Spinal cord (tissue), 10 donors: ENCODE measurements around the gene FUOM. TPM values are rescaled to one million over a fixed set of nuclear protein-coding genes. Genes with fewer than 3 reads are reported as not detected.
"Not testable (repeated sequence)": the region's sequence is repeated elsewhere in the genome, so short reads cannot be mapped to it uniquely, and the experiment has no call there.

ENCODE experiments used
- DNase-seq, 6 donors: peaks; one replicate each; pipeline versions ENCODE4 v3.0.0 to v3.0.0-alpha.2; 2013 to 2015; ENCODE audit warnings: low spot score in 6 of 6, low read depth in 4 of 6
- H3K27ac ChIP-seq: one replicate; pipeline ENCODE4 v1.5.1; 2013; ENCODE audit warnings: low read depth, low read length, control low read depth
- H3K27me3 ChIP-seq: one replicate; pipeline ENCODE4 v1.6.1; 2013; ENCODE audit warnings: low read length; ENCODE audit not compliant: control insufficient read depth, insufficient read depth
- H3K36me3 ChIP-seq: one replicate; pipeline ENCODE4 v1.6.1; 2013; ENCODE audit warnings: low read length; ENCODE audit not compliant: control insufficient read depth, insufficient read depth
- H3K4me1 ChIP-seq: one replicate; pipeline ENCODE4 v1.6.1; 2013; ENCODE audit warnings: low read length; ENCODE audit not compliant: control insufficient read depth, insufficient read depth
- H3K4me3 ChIP-seq: one replicate; pipeline ENCODE4 v1.5.1; 2013; ENCODE audit warnings: low read depth, low read length, control low read depth
- H3K9me3 ChIP-seq: one replicate; pipeline ENCODE4 v1.6.1; 2013; ENCODE audit warnings: low read length; ENCODE audit not compliant: control insufficient read depth, insufficient read depth
- WGBS: methylation state at CpG from one replicate; pipeline ENCODE4 v1.1.5; 2013; ENCODE audit warnings: missing lambda C conversion rate; ENCODE audit not compliant: insufficient coverage; 5-methylcytosine and 5-hydroxymethylcytosine counted together
- polyA plus RNA-seq, 2 donors: library from polyadenylated mRNA; unstranded; fragments of 120-200 nt; gene quantifications; one replicate each; pipeline ENCODE4 v1.2.1, GENCODE V29; 2013; ENCODE audit not compliant: insufficient read length in 2 of 2
- total RNA-seq, 2 donors: library from RNA; depleted of rRNA in 1 of 2; stranded (reverse); fragments of 120-200 nt in 1 of 2; fragments of >200 nt in 1 of 2; gene quantifications; one replicate each; pipeline versions ENCODE4 v1.2.3 to v1.2.4, GENCODE V29; 2013 to 2014
- donor health status: healthy.

FUOM gene
- total and polyA plus RNA-seq, 4 donors, result 3.4 to 22.6 (median 7.9) TPM

DNA sequence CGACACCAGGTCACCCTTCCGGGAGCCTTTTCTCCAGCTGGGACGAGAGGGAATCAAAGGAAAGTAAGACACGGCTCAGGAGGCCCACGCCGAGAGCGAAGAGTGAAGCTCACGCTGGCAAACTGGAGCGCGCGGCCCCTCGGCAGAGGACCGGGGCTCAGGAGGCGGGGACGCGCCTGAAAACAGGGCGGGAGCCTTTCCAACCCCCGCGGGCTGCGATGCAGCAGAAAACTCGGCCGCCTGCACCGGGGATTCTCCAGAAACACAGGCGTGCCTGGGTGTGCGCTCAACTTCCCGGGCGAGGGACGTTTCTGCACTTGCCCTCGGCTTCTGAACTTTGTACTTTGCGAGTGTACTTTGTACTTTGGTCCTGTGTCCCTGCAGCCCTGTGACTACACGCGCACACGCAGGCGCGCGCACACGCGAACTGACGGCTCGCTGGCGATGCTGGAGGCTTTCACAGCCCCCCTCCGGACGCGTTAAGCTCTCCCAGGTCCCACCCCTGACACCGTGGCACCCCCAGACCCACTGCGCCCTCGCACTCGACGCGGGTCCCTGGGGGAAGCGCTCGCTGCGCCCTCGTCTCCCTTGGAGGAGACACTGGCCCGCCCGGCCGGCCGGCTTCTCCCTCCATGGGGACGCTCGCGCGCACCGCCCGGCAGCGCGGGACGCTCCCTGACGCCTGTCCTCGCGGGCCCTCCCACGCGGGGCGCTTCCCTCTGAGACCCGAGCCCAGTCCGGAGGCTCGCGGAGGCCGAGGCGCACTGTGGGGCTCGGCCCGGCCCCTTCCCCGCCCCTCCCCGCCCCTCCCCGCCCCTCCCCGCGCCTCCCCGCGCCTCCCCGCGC lies 20.7 kb upstream of the FUOM start:
- WGBS, result under 1% methylated on average over 70 of the region's 90 CpGs
- Histone ChIP-seq H3K27ac (peak overlapping the region; percentile 63), H3K27me3 (no peaks in the 10 kb centered on the region)

DNA sequence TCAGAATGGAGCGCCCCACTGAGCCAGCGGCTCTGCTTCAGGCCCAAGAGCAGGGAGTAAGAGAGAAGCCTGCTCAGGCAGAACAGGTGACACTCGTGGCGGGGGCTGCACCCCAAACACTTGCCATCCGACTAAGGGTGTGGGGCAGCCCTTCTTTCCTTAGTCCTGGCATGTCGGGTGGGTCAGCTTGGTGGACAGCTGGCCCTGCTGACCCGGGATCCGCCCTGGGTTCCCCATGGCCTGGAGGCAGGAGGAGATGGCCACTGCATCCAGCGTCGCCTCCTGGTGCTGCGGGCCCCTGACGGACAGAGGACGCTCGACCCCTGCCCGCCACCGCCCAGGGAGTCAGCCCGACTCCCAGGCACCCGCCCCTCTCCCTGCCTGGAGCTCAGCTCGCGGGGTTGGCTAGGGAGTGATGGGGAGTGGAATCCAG lies 20.0 kb upstream of the FUOM start:
- H3K27me3 ChIP-seq, result no peaks in the 10 kb centered on the region
- H3K4me1 ChIP-seq, result peaks cover 53% of the 10 kb centered on the region
- peak overlapping the region; percentile 63 for H3K27ac ChIP-seq
- no peak for DNase-seq
- H3K9me3 ChIP-seq, result no peaks in the 10 kb centered on the region
- H3K36me3 ChIP-seq, result peaks cover 18% of the 10 kb centered on the region
- H3K4me3 ChIP-seq, result peak overlapping the region; percentile 64
- WGBS, result 33% methylated on average over 13 of the region's 20 CpGs

More for the DNA sequence above, 20.7 kb upstream of the FUOM start:
- peaks cover 53% of the 10 kb centered on the region for H3K4me1 ChIP-seq
- H3K9me3 ChIP-seq, result no peaks in the 10 kb centered on the region
- peak in 4 of 6 donors; percentile 26 to 86 (median 62) for DNase-seq
- H3K36me3 ChIP-seq, result peaks cover 18% of the 10 kb centered on the region
- peak overlapping the region; percentile 64 for H3K4me3 ChIP-seq

DNA sequence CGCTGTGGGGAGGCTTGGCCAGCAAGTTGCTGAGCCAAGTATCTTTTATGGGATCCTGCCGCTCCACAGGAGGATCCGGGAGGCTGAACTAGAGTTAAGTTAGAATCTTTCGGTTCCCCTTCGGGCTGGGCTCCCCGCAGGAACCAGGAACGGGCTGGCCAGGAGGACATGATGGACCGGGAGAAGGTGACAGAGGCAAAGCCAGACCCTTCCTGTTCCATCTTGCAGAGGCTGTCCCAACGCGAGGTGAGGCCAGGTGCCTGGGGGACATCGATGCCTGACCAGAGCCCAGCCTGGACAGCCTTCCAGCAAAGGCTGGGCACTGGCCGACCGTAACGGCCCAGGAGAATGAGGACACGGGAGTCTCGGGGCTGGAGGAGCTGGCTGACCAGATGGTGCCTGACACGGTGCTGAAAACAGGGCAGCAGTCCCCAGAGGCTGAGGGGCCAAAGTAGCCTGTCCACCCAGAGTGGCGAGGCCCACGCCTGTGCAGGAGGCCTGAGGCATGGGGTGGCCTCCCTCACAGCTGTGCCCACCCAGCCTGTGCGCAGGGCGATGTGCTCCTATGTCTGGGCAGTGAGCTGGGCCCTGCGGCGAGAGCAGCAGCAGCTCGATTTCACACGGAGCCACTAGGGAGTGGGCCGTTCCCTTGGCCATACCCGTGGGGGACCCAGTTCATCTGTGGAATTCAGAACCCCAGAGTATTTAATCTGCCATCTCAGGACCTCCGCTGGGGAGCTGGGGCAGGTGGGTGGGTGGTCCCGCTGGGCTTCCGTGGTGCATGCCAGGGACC lies 19.4 kb upstream of the FUOM start:
- no peak overlapping the region for H3K4me3 ChIP-seq
- no peak overlapping the region for H3K27ac ChIP-seq

DNA sequence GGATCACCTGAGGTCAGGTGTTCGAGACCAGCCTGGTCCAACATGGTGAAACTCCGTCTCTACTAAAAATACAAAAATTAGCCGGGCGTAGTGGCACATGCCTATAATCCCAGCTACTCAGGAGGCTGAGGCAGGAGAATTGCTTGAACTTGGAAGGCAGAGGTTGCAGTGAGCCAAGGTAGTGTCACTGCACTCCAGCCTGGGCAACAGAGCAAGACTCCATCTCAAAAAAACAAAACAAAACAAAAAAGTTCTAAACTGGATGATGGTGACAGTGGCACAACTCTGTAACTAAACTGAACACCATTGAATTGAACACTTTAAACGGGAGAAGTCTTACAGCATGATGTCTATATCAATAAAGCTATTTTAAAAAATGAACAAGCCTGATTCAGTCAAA lies 18.4 kb upstream of the FUOM start:
- not testable (repeated sequence) for H3K27me3 ChIP-seq, H3K27ac ChIP-seq, H3K4me3 ChIP-seq, H3K9me3 ChIP-seq, DNase-seq
- H3K4me1 ChIP-seq, result peaks cover 60% of the 10 kb centered on the region
- peaks cover 22% of the 10 kb centered on the region for H3K36me3 ChIP-seq
- WGBS, result no CpG with 5 or more reads among the region's 5 CpGs

More for the DNA sequence above, 19.4 kb upstream of the FUOM start:
- WGBS, result 84% methylated on average over 29 of the region's 30 CpGs
- H3K4me1 ChIP-seq, result peaks cover 57% of the 10 kb centered on the region
- no peaks in the 10 kb centered on the region for H3K9me3 ChIP-seq
- DNase-seq, result no peak
- H3K36me3 ChIP-seq, result peaks cover 18% of the 10 kb centered on the region
- no peaks in the 10 kb centered on the region for H3K27me3 ChIP-seq

DNA sequence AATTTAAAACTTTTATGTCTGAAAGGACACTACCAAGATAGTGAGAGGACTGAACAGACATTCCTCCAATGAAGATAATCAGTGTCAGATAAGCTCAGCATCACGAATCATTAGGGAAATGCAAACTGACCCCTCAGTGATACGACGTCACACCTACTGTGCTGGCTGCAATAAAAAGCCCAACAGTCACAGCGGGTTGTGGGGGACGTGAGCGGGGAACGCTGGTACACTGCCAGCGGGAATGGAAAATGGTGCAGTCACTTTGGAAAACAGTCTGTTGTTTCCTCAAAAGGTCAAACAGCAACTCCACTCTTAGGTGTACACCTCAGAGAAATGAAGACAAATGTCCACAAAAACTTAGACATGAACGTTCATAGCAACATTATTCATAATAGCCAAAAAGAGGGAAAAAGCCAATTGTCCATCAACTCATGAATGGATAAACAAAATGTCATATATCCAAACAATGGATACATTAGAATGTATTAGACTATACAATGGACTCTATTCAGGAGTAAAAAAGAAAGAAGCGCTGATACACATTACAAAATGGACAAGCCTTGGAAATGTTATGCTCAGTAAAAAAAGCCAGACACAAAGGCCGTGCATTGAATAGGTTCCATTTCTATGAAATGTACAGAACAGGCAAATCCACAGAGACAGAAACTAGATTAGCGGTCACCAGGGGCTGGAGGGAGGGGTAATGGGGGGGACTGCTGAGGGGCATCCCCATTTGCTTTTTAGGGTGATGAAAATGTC lies 17.7 kb upstream of the FUOM start:
- Histone ChIP-seq H3K27ac (peak overlapping the region; percentile 7), H3K4me3 (no peak overlapping the region)
- 53% methylated on average over 6 of the region's 12 CpGs for WGBS

DNA sequence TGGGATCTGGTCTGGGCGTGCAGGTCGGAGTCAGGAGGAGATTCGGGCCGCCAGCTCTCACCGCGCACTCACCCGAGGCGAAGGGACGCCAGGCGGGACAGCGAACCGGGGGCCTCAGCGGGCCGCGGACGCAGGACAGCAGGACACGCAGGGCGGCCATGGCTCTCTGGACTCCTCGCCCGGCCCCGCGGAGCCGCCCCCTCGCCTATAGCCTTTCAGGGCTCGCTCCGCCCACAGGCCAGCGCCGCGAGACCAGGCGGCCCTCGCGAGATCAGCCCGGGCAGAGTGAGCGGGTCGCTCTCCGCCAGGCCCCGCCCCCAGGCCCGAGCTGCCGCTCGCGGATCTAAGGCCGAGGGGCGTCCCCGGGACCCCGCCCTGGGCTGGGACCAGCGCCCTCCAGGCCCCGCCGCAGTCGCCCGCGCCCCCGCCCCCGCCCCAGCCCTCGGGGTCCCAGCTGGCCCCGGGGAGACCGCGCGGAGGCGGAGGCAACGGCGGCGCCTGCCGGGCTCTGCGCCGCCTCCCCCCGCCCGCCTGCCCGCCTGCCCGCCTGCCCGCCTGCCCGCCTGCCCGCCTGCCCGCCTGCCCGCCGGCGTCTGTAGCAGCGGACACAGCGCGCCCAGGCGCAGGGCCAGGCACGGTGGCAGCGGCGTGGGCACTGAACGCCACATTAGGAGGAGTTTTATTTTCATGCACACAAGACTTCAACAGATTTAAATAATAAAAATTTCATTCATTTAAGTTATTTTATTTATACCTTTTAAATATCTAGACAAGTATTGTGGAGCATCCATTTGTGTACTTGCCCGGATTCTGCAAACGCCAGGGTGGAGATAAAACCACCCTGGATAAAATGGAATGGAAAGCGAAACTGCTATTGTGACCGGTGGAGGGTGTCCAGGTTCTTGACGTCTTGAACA lies 15.6 kb upstream of the FUOM start, which contains the start of gene ECHS1:
Gene ECHS1, minus strand, starts transcription at position 181 of the 917 bp plus-strand sequence. Its CDS starts 21 bp downstream, at position 160.
- Histone ChIP-seq H3K9me3 (no peaks in the 10 kb centered on the region), H3K27me3 (no peaks in the 10 kb centered on the region), H3K4me3 (peak within 1 kb of the TSS; percentile 57), H3K27ac (peak within 1 kb of the TSS; percentile 75), H3K36me3 (peaks cover 36% of the 10 kb centered on the region), H3K4me1 (peaks cover 42% of the 10 kb centered on the region)
- WGBS, result under 1% methylated on average over 82 of the region's 89 CpGs
- DNase-seq, result peak; percentile 75 to 98 (median 90)

More for the DNA sequence above, 17.7 kb upstream of the FUOM start:
- Histone ChIP-seq H3K36me3 (peaks cover 22% of the 10 kb centered on the region), H3K9me3 (no peaks in the 10 kb centered on the region), H3K27me3 (no peaks in the 10 kb centered on the region), H3K4me1 (peaks cover 56% of the 10 kb centered on the region)
- DNase-seq, result no peak

DNA sequence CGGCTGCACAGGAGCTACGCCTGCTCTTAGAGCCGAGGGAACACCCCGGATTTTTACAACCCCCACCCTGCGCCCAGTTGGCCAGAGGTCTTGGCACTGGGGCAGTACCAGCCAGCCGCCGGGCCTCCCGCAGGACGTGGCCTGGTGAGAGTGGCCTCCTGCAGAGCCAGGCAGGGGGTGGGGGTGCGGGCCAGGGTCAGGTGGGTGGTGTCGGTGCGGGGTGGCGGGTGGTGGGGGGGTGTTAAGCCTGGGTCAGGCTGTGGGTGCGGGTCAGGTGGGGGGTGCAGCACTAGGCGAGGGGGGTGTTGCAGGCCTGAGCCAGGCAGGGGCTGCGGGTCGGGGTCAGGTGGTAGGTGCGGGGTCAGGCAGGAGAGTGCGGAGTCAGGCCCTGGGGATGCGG lies 14.7 kb upstream of the FUOM start:
- 46% methylated on average over 11 of the region's 20 CpGs for WGBS
- H3K36me3 ChIP-seq, result peaks cover 41% of the 10 kb centered on the region
- no peaks in the 10 kb centered on the region for H3K27me3 ChIP-seq
- DNase-seq, result no peak
- H3K27ac ChIP-seq, result no peak overlapping the region
- H3K4me1 ChIP-seq, result peaks cover 33% of the 10 kb centered on the region
- no peaks in the 10 kb centered on the region for H3K9me3 ChIP-seq
- H3K4me3 ChIP-seq, result no peak overlapping the region

DNA sequence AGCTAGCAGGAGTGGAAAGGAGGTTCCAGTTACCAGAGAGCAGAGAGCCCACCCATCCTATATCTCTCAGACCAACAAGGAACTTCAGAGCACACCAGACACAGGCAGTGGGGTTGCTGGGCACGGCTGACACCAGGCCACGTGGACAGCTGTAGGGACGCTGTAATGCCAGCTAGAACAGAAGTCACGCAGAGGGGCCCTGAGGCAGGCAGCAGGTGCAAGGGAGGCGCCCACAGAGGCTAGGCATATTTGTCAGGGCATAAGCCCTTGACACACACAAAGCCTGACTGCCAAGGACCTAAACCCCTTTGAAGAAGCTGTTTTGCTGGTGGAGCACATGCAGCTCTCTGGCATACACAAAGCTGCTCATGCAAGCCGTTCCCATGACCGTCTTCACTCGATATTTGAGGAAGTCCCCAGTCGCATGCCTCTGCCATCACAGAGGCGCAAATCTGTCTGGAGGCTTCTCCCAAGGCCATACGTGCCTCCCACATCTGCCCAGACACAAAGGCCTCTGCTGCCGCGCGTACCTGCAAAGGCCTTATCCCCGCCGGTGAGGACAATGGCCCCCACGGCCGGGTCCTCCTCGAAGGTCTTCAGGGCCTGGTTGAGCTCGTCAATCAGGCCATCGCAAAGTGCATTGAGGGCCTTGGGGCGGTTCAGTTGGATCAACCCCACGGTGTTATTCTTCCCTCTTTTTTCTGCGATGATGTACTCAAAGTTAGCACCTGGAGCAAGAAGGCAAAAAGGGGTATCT lies 12.4 kb upstream of the FUOM start:
- Histone ChIP-seq H3K9me3 (no peaks in the 10 kb centered on the region), H3K27me3 (no peaks in the 10 kb centered on the region), H3K4me1 (peaks cover 23% of the 10 kb centered on the region), H3K36me3 (peaks cover 60% of the 10 kb centered on the region), H3K4me3 (no peak overlapping the region), H3K27ac (no peak overlapping the region)
- 93% methylated on average over 23 of the region's 24 CpGs for WGBS
- DNase-seq, result no peak
